Adrenal gland (tissue), 12 donors: Measurements from ENCODE around the gene PAMR1. TPM values are rescaled to one million over a fixed set of nuclear protein-coding genes. Genes with fewer than 3 reads are reported as not detected.

Experiments
- DNase-seq, 7 donors: peaks; one replicate each; pipeline ENCODE4 v3.0.0-alpha.2; 2019 to 2020
- H3K27ac ChIP-seq, 5 donors: fragments of 200-600 bp; sonication (generic) in 4 of 5; 1 replicate in 3 of 5; 2 replicates in 2 of 5; pipeline versions ENCODE4 v1.5.1 to v1.8.0; 2016 to 2020; ENCODE audit warnings: mild to moderate bottlenecking in 1 of 5
- H3K27me3 ChIP-seq: fragments of 200-600 bp; 2 replicates; pipeline ENCODE4 v1.8.0; 2021
- H3K36me3 ChIP-seq, 2 donors: fragments of 200-600 bp; replicated peaks in 1 of 2; 1 replicate in 1 of 2; 2 replicates in 1 of 2; pipeline versions ENCODE4 v1.5.1 to v1.8.0; 2018 to 2022
- H3K4me1 ChIP-seq, 2 donors: fragments of 200-600 bp; replicated peaks in 1 of 2; 1 replicate in 1 of 2; 2 replicates in 1 of 2; pipeline versions ENCODE4 v1.5.1 to v1.8.0; 2018 to 2021
- H3K4me3 ChIP-seq, 4 donors: fragments of 200-600 bp; sonication (generic) in 3 of 4; one replicate each; pipeline ENCODE4 v1.5.1; 2016 to 2018
- H3K9me3 ChIP-seq, 3 donors: fragments of 200-600 bp; sonication (generic) in 1 of 3; replicated peaks in 1 of 3; 1 replicate in 2 of 3; 2 replicates in 1 of 3; pipeline versions ENCODE4 v1.5.1 to v1.8.0; 2016 to 2021
- CTCF ChIP-seq, 6 experiments: fragments of 450-650 bp in 4 of 6; fragments of 200-600 bp in 2 of 6; sonication (generic) in 1 of 6; IDR thresholded peaks; 1 replicate in 5 of 6; 2 replicates in 1 of 6; pipeline versions ENCODE4 v1.5.1 to v1.8.0; 2016 to 2021; ENCODE audit warnings: antibody characterized with exemption in 6 of 6, mild to moderate bottlenecking in 2 of 6, moderate library complexity in 1 of 6
- POLR2A ChIP-seq, 2 donors: fragments of 450-650 bp; IDR thresholded peaks; one replicate each; pipeline ENCODE4 v1.6.1; 2017; ENCODE audit warnings: antibody characterized with exemption in 2 of 2, mild to moderate bottlenecking in 2 of 2, moderate library complexity in 1 of 2
- WGBS, 4 donors: extraction: QIAGEN DNeasy Blood & Tissue Kit in 2 of 4; methylation state at CpG; one replicate each; pipeline versions ENCODE4 v1.1.5 to v1.1.7; 2013 to 2017; 5-methylcytosine and 5-hydroxymethylcytosine counted together
- intact Hi-C, 2 donors: fragments of 100-400 bp; cut with DNase I; formaldehyde crosslinking; loops; one replicate each; pipeline versions ENCODE4 v1.14.1 to v1.15.0; 2022 to 2023
- polyA plus RNA-seq, 3 donors: library from polyadenylated mRNA; stranded (reverse); fragments of 200-250 nt in 2 of 3; fragments of 350-450 nt in 1 of 3; fragmentation: Illumina TruSeq in 1 of 3; extraction: RNeasy Lipid Tissue Mini Kit (QIAGEN cat#74804) in 1 of 3; gene quantifications; one replicate each; pipeline ENCODE4 v1.2.3, GENCODE V29; 2013 to 2014
- total RNA-seq, 9 donors: library from RNA; depleted of rRNA in 4 of 9; stranded (reverse); fragments of >200 nt in 4 of 9; fragments of 120-200 nt in 1 of 9; fragmentation: NEBNext Ultra II Directional in 1 of 9; extraction: Animal tissue kit (Norgen Biotek cat#: 25700) in 1 of 9; gene quantifications; one replicate each; pipeline versions ENCODE4 v1.1.0 to v1.2.4, GENCODE V29; 2013 to 2023
- donor health status: healthy with polysubstance abuse.
- donor health status: Bipolar disorder and iron deficiency.
- donor health status: DM: yes; HTN: yes; CAD: no.
- donor health status: DM: no; HTN: no; CAD: no.
- donor health status: DM: no; HTN: no; CAD: no.
- donor health status: DM: yes; HTN: yes; CAD: no.

Gene PAMR1
- total and polyA plus RNA-seq, 12 donors = 4.3 to 25.7 (median 11.2) TPM

GRCh38 chr11:35539256-35539655, 13.8 kb upstream of the PAMR1 start:
- no peaks in the 10 kb centered on the region for H3K27me3 ChIP-seq
- peak overlapping the region in 2 of 5 donors; percentile 35 to 68 for H3K27ac ChIP-seq
- H3K4me1 ChIP-seq = peaks cover 0 to 28% of the 10 kb centered on the region in 2 donors
- no peak overlapping the region for H3K4me3 ChIP-seq
- no peaks in the 10 kb centered on the region for H3K9me3 ChIP-seq
- 81 to 86% (median 85%) methylated on average over 3 of the region's 3 CpGs for WGBS, 4 donors
- intact Hi-C loops = no loop called here
- DNase-seq = no peak
- TF ChIP-seq POLR2A (IDR thresholded peaks at IDR 0.05) = no peak
- TF ChIP-seq CTCF (IDR thresholded peaks at IDR 0.05) = no peak
- H3K36me3 ChIP-seq = no peaks in the 10 kb centered on the region

- no peak overlapping the region for H3K27ac ChIP-seq
- no peak for TF ChIP-seq CTCF (IDR thresholded peaks at IDR 0.05)
- no peak for TF ChIP-seq POLR2A (IDR thresholded peaks at IDR 0.05)
- 87 to 93% (median 91%) methylated on average over 6 to 7 of the region's 7 CpGs for WGBS, 4 donors
- no peaks in the 10 kb centered on the region for H3K9me3 ChIP-seq
- no peaks in the 10 kb centered on the region for H3K27me3 ChIP-seq
- DNase-seq = no peak
- no peak overlapping the region for H3K4me3 ChIP-seq
- no peaks in the 10 kb centered on the region for H3K36me3 ChIP-seq
- intact Hi-C loops = no loop called here
- H3K4me1 ChIP-seq = peaks cover 0 to 19% of the 10 kb centered on the region in 2 donors
Measured at GRCh38 chr11:35536470-35536869, 11.1 kb upstream of the PAMR1 start.

- 18 to 43% (median 40%) methylated on average over 1 of the region's 1 CpG for whole genome bisulfite sequencing, 4 donors
- TF ChIP-seq CTCF (IDR thresholded peaks at IDR 0.05) (no peak), POLR2A (IDR thresholded peaks at IDR 0.05) (no peak)
- H3K4me1 ChIP-seq = peaks cover 4 to 7% of the 10 kb centered on the region in 2 donors
- intact Hi-C loops = no loop called here
- no peaks in the 10 kb centered on the region for H3K36me3 ChIP-seq
- no peak for DNase-seq
- no peak overlapping the region for H3K4me3 ChIP-seq
- no peaks in the 10 kb centered on the region for H3K27me3 ChIP-seq
- no peaks in the 10 kb centered on the region for H3K9me3 ChIP-seq
- H3K27ac ChIP-seq = no peak overlapping the region
Measured at GRCh38 chr11:35531246-35531645, 5.8 kb upstream of the PAMR1 start.

DNA sequence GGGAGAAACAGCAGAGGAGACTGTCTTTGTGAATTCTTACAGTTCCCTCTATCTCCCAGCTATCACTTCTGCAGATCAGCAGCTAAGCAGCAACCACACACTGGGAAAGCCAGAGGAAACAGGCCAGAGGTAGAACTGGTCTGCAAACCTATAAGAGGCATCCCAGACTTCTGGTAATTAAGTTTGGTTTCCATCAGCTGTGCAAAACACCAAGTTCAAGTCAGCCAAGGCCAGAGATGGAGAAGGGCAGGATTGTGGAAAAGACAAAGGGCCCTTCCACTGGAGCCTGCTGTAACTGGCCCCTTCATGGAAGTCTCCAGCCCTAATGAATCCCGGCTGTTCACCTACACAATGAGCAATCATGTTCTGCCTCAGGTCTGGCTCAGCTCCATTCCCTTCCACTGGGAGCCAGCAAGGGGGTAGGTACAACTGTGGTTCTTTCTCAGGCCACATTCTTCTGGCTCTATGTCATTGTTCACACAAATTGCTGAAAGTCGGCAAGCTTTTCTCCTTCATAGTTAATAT, 4.6 kb upstream of the PAMR1 start:
- DNase-seq = peak in 1 of 7 donors; percentile 44
- intact Hi-C loops = no loop called here

More for the DNA sequence above, 4.6 kb upstream of the PAMR1 start:
- WGBS, 4 donors = 67 to 88% (median 74%) methylated on average over 2 of the region's 2 CpGs
- Histone ChIP-seq H3K36me3 (no peaks in the 10 kb centered on the region), H3K9me3 (no peaks in the 10 kb centered on the region), H3K4me1 (peaks cover 7 to 9% of the 10 kb centered on the region in 2 donors), H3K27ac (no peak overlapping the region), H3K27me3 (peaks cover 7% of the 10 kb centered on the region), H3K4me3 (no peak overlapping the region)
- no peak for TF ChIP-seq POLR2A (IDR thresholded peaks at IDR 0.05)
- TF ChIP-seq CTCF (IDR thresholded peaks at IDR 0.05) = no peak
